Nephron (organoid): ENCODE measurements around the gene ASB1.

Experiments used
- H3K27ac Mint-ChIP-seq, 3 experiments: 2 replicates each; pipeline ENCODE4 v1.8.0; 2020; ENCODE audit warnings: mixed read lengths in 3 of 3, mild to moderate bottlenecking in 2 of 3, moderate library complexity in 1 of 3
- H3K27me3 Mint-ChIP-seq: 2 replicates; pipeline ENCODE4 v1.8.0; 2021; ENCODE audit warnings: low read depth, mild to moderate bottlenecking, moderate library complexity, mixed read lengths
- H3K36me3 Mint-ChIP-seq: 2 replicates; pipeline ENCODE4 v1.8.0; 2020; ENCODE audit warnings: low read depth, mixed read lengths
- H3K4me1 Mint-ChIP-seq: 2 replicates; pipeline ENCODE4 v1.8.0; 2020; ENCODE audit warnings: mixed read lengths
- H3K4me3 Mint-ChIP-seq, 3 experiments: 2 replicates each; pipeline ENCODE4 v1.8.0; 2020; ENCODE audit warnings: mild to moderate bottlenecking in 3 of 3, mixed read lengths in 3 of 3, moderate library complexity in 2 of 3
- H3K9me3 Mint-ChIP-seq: 2 replicates; pipeline ENCODE4 v1.8.0; 2020; ENCODE audit warnings: mixed read lengths
- CTCF ChIP-seq, 3 experiments: fragments of 200-600 bp; sonication (generic); IDR thresholded peaks; one replicate each; pipeline ENCODE4 v1.5.0; 2021; ENCODE audit warnings: antibody characterized with exemption in 3 of 3; ENCODE audit not compliant: unreplicated experiment in 3 of 3

Gene ASB1

GRCh38 chr2:238493880-238494572, 67.3 kb downstream of the ASB1 start:
- H3K36me3 Mint-ChIP-seq: no peaks in the 10 kb centered on the region
- H3K9me3 Mint-ChIP-seq: no peaks in the 10 kb centered on the region

GRCh38 chr2:238494573-238494961, 67.8 kb downstream of the ASB1 start:
- Mint-ChIP-seq H3K36me3 (no peaks in the 10 kb centered on the region), H3K27ac (no peak overlapping the region), H3K9me3 (no peaks in the 10 kb centered on the region), H3K4me3 (no peak overlapping the region), H3K27me3 (peaks cover 3% of the 10 kb centered on the region), H3K4me1 (peaks cover 22% of the 10 kb centered on the region)
- no peak for TF ChIP-seq CTCF (IDR thresholded peaks at IDR 0.05; ENCODE audit: unreplicated experiment in 3 of 3)

More at GRCh38 chr2:238493880-238494572, 67.3 kb downstream of the ASB1 start:
- H3K27me3 Mint-ChIP-seq: peaks cover 3% of the 10 kb centered on the region
- TF ChIP-seq CTCF (IDR thresholded peaks at IDR 0.05; ENCODE audit: unreplicated experiment in 3 of 3): no peak
- no peak overlapping the region for H3K4me3 Mint-ChIP-seq
- H3K4me1 Mint-ChIP-seq: peaks cover 22% of the 10 kb centered on the region
- H3K27ac Mint-ChIP-seq: no peak overlapping the region

- Mint-ChIP-seq H3K36me3 (no peaks in the 10 kb centered on the region), H3K27me3 (peaks cover 3% of the 10 kb centered on the region), H3K9me3 (no peaks in the 10 kb centered on the region), H3K4me1 (peaks cover 22% of the 10 kb centered on the region), H3K27ac (peak overlapping the region in 1 of 3 experiments; percentile 7), H3K4me3 (no peak overlapping the region)
- no peak for TF ChIP-seq CTCF (IDR thresholded peaks at IDR 0.05; ENCODE audit: unreplicated experiment in 3 of 3)
Measured at GRCh38 chr2:238495422-238495821, 68.7 kb downstream of the ASB1 start.

GRCh38 chr2:238496756-238497609, 70.3 kb downstream of the ASB1 start:
- TF ChIP-seq CTCF (IDR thresholded peaks at IDR 0.05; ENCODE audit: unreplicated experiment in 3 of 3): no peak
- no peak overlapping the region for H3K27ac Mint-ChIP-seq
- H3K4me3 Mint-ChIP-seq: no peak overlapping the region
- peaks cover 30% of the 10 kb centered on the region for H3K4me1 Mint-ChIP-seq
- no peaks in the 10 kb centered on the region for H3K9me3 Mint-ChIP-seq
- no peaks in the 10 kb centered on the region for H3K36me3 Mint-ChIP-seq
- H3K27me3 Mint-ChIP-seq: peaks cover 5% of the 10 kb centered on the region

- Mint-ChIP-seq H3K4me3 (no peak overlapping the region), H3K27me3 (peaks cover 6% of the 10 kb centered on the region), H3K27ac (no peak overlapping the region), H3K36me3 (no peaks in the 10 kb centered on the region), H3K4me1 (peaks cover 26% of the 10 kb centered on the region), H3K9me3 (no peaks in the 10 kb centered on the region)
- TF ChIP-seq CTCF (IDR thresholded peaks at IDR 0.05; ENCODE audit: unreplicated experiment in 3 of 3): no peak
Measured at GRCh38 chr2:238497610-238498005, 70.9 kb downstream of the ASB1 start.
